ENCODE results near the gene ZBTB9.

Gene ZBTB9

GRCh38 chr6:33424855-33425667 lies 29.3 kb upstream of the ZBTB9 start (continued):
- no peak for TF ChIP-seq SP3 (tag by site-specific recombination; IDR thresholded peaks at IDR 0.05)
- TF ChIP-seq ZNF18 (tag by site-specific recombination; IDR thresholded peaks at IDR 0.05), result no peak
- no peak for TF ChIP-seq ZNF2 (tag by site-specific recombination; IDR thresholded peaks at IDR 0.05)
- TF ChIP-seq ZNF248 (tag by site-specific recombination; IDR thresholded peaks at IDR 0.05), result no peak
- TF ChIP-seq ZNF404 (tag by site-specific recombination; IDR thresholded peaks at IDR 0.05), result no peak
- no peak; the same call in 1 of the 2 replicates for TF ChIP-seq GLI2 (tag by site-specific recombination; IDR thresholded peaks at IDR 0.05; ENCODE audit: borderline replicate concordance, low read depth)
- no peak for TF ChIP-seq BCL6B (tag by site-specific recombination; IDR thresholded peaks at IDR 0.05)
- TF ChIP-seq ZNF548 (tag by site-specific recombination; IDR thresholded peaks at IDR 0.05), result no peak
- TF ChIP-seq KLF16 (tag by site-specific recombination; IDR thresholded peaks at IDR 0.05), result no peak
- no peak for TF ChIP-seq ZNF184 (tag by site-specific recombination; IDR thresholded peaks at IDR 0.05)
- TF ChIP-seq ZNF416 (tag by site-specific recombination; IDR thresholded peaks at IDR 0.05), result no peak
- no peak for TF ChIP-seq AEBP2 (tag by site-specific recombination; IDR thresholded peaks at IDR 0.05; ENCODE audit: borderline replicate concordance)
- TF ChIP-seq ZNF16 (tag by site-specific recombination; IDR thresholded peaks at IDR 0.05; ENCODE audit: low read depth), result no peak
- no peak; the same call in 1 of the 2 replicates for TF ChIP-seq WT1 (tag by site-specific recombination; IDR thresholded peaks at IDR 0.05)
- no peak for TF ChIP-seq HIC1 (tag by site-specific recombination; IDR thresholded peaks at IDR 0.05)
- TF ChIP-seq ZNF37A (tag by site-specific recombination; IDR thresholded peaks at IDR 0.05), result no peak
- TF ChIP-seq ZNF302 (tag by site-specific recombination; IDR thresholded peaks at IDR 0.05; ENCODE audit: low read depth), result no peak
- TF ChIP-seq SP7 (tag by site-specific recombination; IDR thresholded peaks at IDR 0.05), result no peak
- TF ChIP-seq ZNF473 (tag by site-specific recombination; IDR thresholded peaks at IDR 0.05), result no peak
- TF ChIP-seq REST (tag by site-specific recombination; IDR thresholded peaks at IDR 0.05), result no peak
- no peak for TF ChIP-seq PRDM6 (tag by site-specific recombination; IDR thresholded peaks at IDR 0.05)
- TF ChIP-seq RBAK (tag by site-specific recombination; IDR thresholded peaks at IDR 0.05), result no peak
- no peak for TF ChIP-seq ZNF133 (tag by site-specific recombination; IDR thresholded peaks at IDR 0.05)
- TF ChIP-seq ZBTB17 (tag by site-specific recombination; IDR thresholded peaks at IDR 0.05), result no peak
- TF ChIP-seq ZNF354C (tag by site-specific recombination; IDR thresholded peaks at IDR 0.05; ENCODE audit: borderline replicate concordance, low read depth), result no peak
- TF ChIP-seq ZBTB6 (tag by site-specific recombination; IDR thresholded peaks at IDR 0.05), result no peak
- TF ChIP-seq ZBTB7A (tag by site-specific recombination; IDR thresholded peaks at IDR 0.05; ENCODE audit: low read depth), result 0 out of 2 replicates have a peak, but pooled peaks have one; percentile 35
